Activated CD8-positive, alpha-beta memory T cell treated with anti-CD3 and anti-CD28 coated beads, Interleukin-2, amount 50 U/mL, for 4 hours (primary cell): ENCODE measurements around the gene DGKB.

Experiments used
- DNase-seq: peaks from one replicate; pipeline ENCODE4 v3.0.0-alpha.2; 2020

The DGKB gene

GRCh38 chr7:14858866-14859265 lies 43.7 kb downstream of the DGKB start:
- no peak for DNase-seq

- no peak for DNase-seq
Measured at GRCh38 chr7:14858410-14858809, 44.1 kb downstream of the DGKB start.

- no peak for DNase-seq
Measured at GRCh38 chr7:14855033-14855794, 47.3 kb downstream of the DGKB start.

- DNase-seq: no peak
Measured at GRCh38 chr7:14854471-14854870, 48.1 kb downstream of the DGKB start.

- DNase-seq: no peak
Measured at GRCh38 chr7:14851610-14852009, 50.9 kb downstream of the DGKB start.

GRCh38 chr7:14850039-14850438 lies 52.5 kb downstream of the DGKB start:
- no peak for DNase-seq

GRCh38 chr7:14846405-14846804 lies 56.1 kb downstream of the DGKB start:
- no peak for DNase-seq

DNA sequence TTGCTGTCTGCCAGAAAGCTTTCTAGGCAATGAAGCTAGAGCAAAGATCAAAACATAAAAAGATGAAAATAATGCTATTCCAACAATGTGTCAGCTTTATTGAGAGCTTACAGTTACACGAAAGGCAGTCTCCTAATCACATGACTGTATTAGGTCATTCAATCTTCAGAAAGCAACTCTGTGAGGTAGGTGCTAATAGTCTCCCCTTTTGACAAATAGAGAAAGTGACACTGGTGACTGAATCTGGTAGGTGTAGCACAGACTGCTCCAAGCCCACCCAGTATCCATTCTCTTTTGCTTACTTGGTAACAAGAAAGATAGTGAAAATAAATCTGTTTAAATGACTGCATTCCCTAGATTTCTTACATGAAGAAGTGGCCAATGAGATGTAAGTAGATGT lies 58.8 kb downstream of the DGKB start:
- no peak for DNase-seq

- DNase-seq: no peak
Measured at GRCh38 chr7:14842523-14842922, 60.0 kb downstream of the DGKB start.

- no peak for DNase-seq
Measured at GRCh38 chr7:14841869-14842268, 60.7 kb downstream of the DGKB start.

GRCh38 chr7:14841086-14841485 lies 61.5 kb downstream of the DGKB start:
- no peak for DNase-seq

DNA sequence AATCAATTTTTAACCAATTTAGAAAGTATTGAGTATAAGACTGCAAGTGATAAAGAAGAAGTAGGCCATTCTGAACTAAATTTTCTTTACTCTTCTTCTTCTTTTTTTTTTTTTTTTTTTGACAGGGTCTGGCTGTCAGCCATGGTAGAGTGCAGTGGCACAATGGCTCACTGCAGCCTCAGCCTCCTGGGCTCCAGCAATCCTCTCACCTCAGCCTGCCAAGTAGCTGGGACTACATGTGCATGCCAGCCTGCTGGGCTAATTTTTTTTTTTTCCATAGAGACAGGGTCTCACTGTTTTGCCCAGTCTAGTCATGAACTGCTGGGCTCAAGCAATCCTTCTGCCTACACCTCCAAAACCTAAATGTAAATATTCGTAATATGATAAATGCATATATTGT lies 63.2 kb downstream of the DGKB start:
- DNase-seq: no peak

DNA sequence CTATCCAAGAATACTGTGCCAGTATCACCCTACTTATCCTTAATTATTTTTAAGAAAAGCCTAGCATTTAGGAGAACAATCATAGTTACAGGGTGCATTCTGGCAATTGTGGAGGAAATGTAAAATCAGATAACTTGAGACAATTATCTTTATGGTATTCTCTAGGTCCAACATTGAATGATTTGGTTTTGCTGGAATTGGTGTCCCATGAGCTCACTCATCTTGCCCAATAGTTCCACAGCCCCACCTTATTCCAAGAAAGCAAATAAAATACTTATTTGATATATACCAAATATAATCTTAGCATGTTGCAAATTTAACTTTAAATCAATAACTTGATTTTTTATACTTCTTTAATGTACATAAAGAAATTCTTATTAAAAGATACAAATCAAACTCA lies 65.3 kb downstream of the DGKB start:
- no peak for DNase-seq

GRCh38 chr7:14836571-14837189 lies 65.9 kb downstream of the DGKB start:
- DNase-seq: no peak

DNA sequence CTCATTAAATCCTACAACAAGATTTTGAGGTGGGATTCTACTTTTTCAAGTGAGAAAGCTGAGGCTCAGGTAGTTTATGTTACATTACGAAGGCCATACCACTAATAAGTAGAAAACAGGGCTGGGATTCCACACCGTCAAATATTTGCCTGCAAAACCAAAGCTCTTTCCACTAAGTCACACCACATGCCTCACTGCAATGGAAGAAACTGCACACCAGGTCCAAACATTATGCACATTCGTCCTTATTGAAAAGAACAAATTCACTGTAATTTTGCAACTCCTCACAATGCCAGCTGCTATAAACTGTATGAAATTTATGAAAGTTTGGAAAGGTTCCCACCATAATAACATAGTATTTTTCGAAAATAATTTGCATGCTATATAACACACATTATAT lies 66.5 kb downstream of the DGKB start:
- no peak for DNase-seq

DNA sequence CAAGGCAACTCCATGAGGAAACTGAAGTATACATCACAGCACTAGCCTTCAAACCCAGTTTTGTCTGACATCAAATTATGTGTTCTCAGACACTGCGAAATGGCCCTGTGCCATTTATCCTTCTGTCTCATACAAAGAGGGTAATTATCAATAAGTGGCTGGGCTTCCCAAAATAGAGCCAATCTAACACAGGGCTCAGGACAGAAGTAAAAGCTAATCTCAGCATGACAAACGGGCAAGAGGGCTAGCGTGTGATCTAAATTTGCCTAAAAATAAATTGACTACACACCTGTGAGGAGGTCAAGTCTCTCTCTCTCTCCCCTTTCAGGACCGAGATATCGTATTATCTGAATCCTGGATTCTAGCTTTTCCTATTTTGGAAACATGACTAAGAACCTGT lies 67.2 kb downstream of the DGKB start:
- DNase-seq: no peak

GRCh38 chr7:14834883-14835282 lies 67.7 kb downstream of the DGKB start:
- DNase-seq: no peak

GRCh38 chr7:14834456-14834855 lies 68.1 kb downstream of the DGKB start:
- DNase-seq: no peak

DNA sequence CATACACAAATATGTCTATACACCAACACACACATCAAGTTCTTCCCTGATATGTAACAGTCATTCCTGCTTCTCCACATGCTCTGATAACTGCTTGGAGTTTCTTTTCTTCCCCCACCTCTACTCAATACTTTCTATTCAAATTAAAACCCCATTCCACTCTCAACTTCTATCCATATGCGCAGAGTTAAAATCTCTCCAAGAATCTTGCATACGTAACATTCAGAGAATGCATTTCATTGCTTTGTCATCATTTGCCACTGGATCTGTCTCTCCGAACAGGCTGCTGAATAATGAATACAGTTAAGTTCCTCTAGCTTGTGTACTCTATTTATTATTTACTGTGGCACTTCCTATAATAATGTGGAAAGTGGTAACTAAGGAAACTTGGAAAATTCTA lies 68.8 kb downstream of the DGKB start:
- no peak for DNase-seq

DNA sequence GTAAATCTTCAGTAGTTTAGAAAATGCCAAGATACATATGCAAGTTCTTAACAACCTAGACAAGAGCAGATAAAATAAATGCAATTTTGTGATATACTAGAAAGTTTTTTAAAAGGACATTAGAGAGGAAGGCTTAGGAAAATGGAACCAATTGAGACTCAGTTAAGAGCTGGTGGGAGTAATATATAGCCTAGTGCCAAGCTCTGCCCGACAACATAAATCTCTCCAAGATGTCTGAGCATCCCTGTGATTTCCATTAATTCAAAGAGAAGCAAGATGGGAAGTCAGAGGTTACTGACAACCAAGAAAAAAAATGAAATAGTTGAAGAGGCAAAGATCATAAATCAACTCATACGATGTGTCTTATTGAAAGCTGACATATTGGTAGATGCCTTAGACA lies 74.5 kb downstream of the DGKB start:
- no peak for DNase-seq

DNA sequence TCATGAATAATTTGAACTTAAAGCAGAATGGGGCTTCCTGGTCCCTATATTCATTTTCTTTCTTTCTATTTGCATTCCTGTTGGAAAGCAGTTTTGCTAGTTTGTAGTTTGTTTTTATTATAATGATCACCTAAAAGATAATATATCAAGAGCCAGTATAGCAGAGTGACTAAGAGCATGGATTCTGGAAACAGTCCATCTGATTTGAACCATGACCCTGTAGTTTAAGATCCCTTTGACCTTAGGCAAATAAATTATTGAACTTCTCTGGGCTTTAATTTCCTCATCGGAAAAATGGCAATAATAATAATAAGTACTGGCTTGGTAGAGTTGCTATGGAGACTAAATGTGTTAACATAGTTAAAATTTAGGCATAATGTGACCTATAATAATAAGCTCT lies 76.1 kb downstream of the DGKB start:
- DNase-seq: no peak

GRCh38 chr7:14825912-14826311 lies 76.6 kb downstream of the DGKB start:
- DNase-seq: no peak

DNA sequence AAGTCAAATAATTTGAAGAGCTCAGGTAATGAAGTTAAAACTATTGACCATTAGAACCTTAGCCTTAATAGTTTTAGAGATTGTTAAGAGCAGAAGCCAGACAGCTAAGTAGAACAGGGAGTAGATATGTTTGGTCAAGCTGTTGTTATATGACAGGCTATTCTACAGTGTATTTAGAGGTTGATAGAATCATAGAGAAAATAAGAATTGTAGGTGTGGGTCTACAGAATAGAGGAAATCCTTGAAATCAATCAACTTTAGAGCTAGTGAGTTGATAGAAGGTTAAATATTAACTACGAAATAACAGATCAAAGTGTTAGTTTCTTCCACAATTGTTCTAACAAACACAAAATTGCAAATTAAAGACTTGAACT lies 80.1 kb downstream of the DGKB start:
- no peak for DNase-seq

- DNase-seq: no peak
Measured at GRCh38 chr7:14821757-14822480, 80.6 kb downstream of the DGKB start.
